K562 (cell line): ENCODE results near the gene RBKS. TPM values are rescaled to one million over a fixed set of nuclear protein-coding genes. Genes with fewer than 3 reads are reported as not detected.
A peak's percentile ranks its signal among the peaks of the same experiment; 100 is the strongest.

Experiments
- BMI1 ChIP-seq: fragments of 150-350 bp; IDR thresholded peaks from 2 replicates; pipeline ENCODE4 v1.6.1; 2014; ENCODE audit warnings: low read length
- E2F3 ChIP-seq: fragments of 250-450 bp; sonication (Bioruptor Pico); IDR thresholded peaks from 2 replicates; pipeline ENCODE4 v1.4.0; 2020; ENCODE audit warnings: mild to moderate bottlenecking
- FOS ChIP-seq: IDR thresholded peaks from 3 replicates; pipeline ENCODE4 v1.6.1; 2011; ENCODE audit not compliant: insufficient read length; ENCODE audit errors: extremely low read depth
- FOXM1 ChIP-seq, 2 experiments: fragments of 450-650 bp in 1 of 2; sonication (generic) in 1 of 2; formaldehyde crosslinking in 1 of 2; IDR thresholded peaks; 2 replicates each; pipeline versions ENCODE4 v1.6.1 to v1.9.0; 2017 to 2022; ENCODE audit warnings: low read depth in 2 of 2, mild to moderate bottlenecking in 2 of 2, missing genetic modification reagents in 1 of 2, moderate library complexity in 1 of 2
- HDAC6 ChIP-seq: IDR thresholded peaks from 2 replicates; pipeline ENCODE4 v1.6.1; 2012; ENCODE audit warnings: low read depth, mild to moderate bottlenecking, control low read depth, inconsistent platforms, low read length, moderate library complexity
- POLR3G ChIP-seq: IDR thresholded peaks from 2 replicates; pipeline ENCODE4 v1.6.1; 2011; ENCODE audit not compliant: insufficient read length, insufficient replicate concordance; ENCODE audit errors: extremely low read depth
- RAD51 ChIP-seq: fragments of 450-650 bp; IDR thresholded peaks from 2 replicates; pipeline ENCODE4 v1.7.1; 2016; ENCODE audit warnings: low read depth, mild to moderate bottlenecking, borderline replicate concordance
- TCF3 ChIP-seq: sonication (generic); formaldehyde crosslinking; IDR thresholded peaks from 2 replicates; pipeline ENCODE4 v1.4.0; 2020; ENCODE audit warnings: mild to moderate bottlenecking, missing genetic modification reagents
- THRAP3 ChIP-seq: fragments of 450-650 bp; IDR thresholded peaks from 2 replicates; pipeline ENCODE4 v1.6.1; 2016; ENCODE audit warnings: mild to moderate bottlenecking, inconsistent platforms, borderline replicate concordance
- TSC22D4 ChIP-seq: fragments of 450-650 bp; IDR thresholded peaks from 2 replicates; pipeline ENCODE4 v1.6.1; 2016; ENCODE audit warnings: missing genetic modification characterization, missing biosample characterization, control low read depth
- ZFP36 ChIP-seq: fragments of 150-350 bp; IDR thresholded peaks from 2 replicates; pipeline ENCODE4 v1.6.1; 2018; ENCODE audit warnings: low read length, low read depth; ENCODE audit not compliant: partially characterized antibody
- ZNF24 ChIP-seq: fragments of 450-650 bp; IDR thresholded peaks from 2 replicates; pipeline ENCODE4 v1.6.1; 2016
- ZNF395 ChIP-seq: fragments of 200-800 bp; sonication (Bioruptor generic); IDR thresholded peaks from 2 replicates; pipeline ENCODE4 v1.6.1; 2017; ENCODE audit warnings: missing genetic modification characterization, missing compliant biosample characterization
- ZNF668 ChIP-seq: fragments of 250-450 bp; sonication (Bioruptor Pico); IDR thresholded peaks from 2 replicates; pipeline ENCODE4 v1.8.0; 2022; ENCODE audit warnings: mild to moderate bottlenecking, inconsistent platforms
- polyA plus RNA-seq, 8 experiments: library from polyadenylated mRNA; depleted of rRNA in 4 of 8; stranded (reverse) in 5 of 8; unstranded in 3 of 8; fragments of >200 nt; fragmentation: Nextera tagmentation in 2 of 8; fragmentation: Illumina TruSeq in 1 of 8; extraction: Ambion mirVana in 2 of 8; extraction: Trizol in 1 of 8; gene quantifications; 2 replicates each; pipeline versions ENCODE4 v1.2.1 to v1.2.3, GENCODE V29; 2011 to 2014; ENCODE audit warnings: inconsistent platforms in 1 of 8, missing spikeins in 1 of 8
- total RNA-seq, 7 experiments: library from RNA; depleted of rRNA in 6 of 7; stranded (reverse); fragments of >200 nt in 6 of 7; fragmentation: Illumina TruSeq in 2 of 7; extraction: Trizol in 2 of 7; gene quantifications; 2 replicates each; pipeline versions ENCODE4 v1.2.1 to v1.2.3, GENCODE V29; 2011 to 2021; ENCODE audit warnings: low replicate concordance in 1 of 7
- TF ChIP-seq, protein P1 (sequence below): fragments of 450-650 bp; conservative IDR thresholded peaks from 2 replicates; pipeline ENCODE4 v1.6.1; 2016; ENCODE audit warnings: missing genetic modification characterization, low read depth, mild to moderate bottlenecking, control low read depth, missing compliant biosample characterization
- TF ChIP-seq, protein P2 (sequence below), 2 experiments: IDR thresholded peaks in 1 of 2; conservative IDR thresholded peaks in 1 of 2; 2 replicates each; pipeline ENCODE4 v1.6.1; 2016; ENCODE audit warnings: low read depth in 2 of 2, mild to moderate bottlenecking in 1 of 2, missing compliant biosample characterization in 1 of 2, missing genetic modification characterization in 1 of 2, moderate library complexity in 1 of 2

Gene RBKS
- total and polyA plus RNA-seq, 9 of the 15 experiments (the other 6 are each of a cell fraction or from before 2014, with no cell fraction given), result 0.06 to 0.39 (median 0.19) TPM

DNA sequence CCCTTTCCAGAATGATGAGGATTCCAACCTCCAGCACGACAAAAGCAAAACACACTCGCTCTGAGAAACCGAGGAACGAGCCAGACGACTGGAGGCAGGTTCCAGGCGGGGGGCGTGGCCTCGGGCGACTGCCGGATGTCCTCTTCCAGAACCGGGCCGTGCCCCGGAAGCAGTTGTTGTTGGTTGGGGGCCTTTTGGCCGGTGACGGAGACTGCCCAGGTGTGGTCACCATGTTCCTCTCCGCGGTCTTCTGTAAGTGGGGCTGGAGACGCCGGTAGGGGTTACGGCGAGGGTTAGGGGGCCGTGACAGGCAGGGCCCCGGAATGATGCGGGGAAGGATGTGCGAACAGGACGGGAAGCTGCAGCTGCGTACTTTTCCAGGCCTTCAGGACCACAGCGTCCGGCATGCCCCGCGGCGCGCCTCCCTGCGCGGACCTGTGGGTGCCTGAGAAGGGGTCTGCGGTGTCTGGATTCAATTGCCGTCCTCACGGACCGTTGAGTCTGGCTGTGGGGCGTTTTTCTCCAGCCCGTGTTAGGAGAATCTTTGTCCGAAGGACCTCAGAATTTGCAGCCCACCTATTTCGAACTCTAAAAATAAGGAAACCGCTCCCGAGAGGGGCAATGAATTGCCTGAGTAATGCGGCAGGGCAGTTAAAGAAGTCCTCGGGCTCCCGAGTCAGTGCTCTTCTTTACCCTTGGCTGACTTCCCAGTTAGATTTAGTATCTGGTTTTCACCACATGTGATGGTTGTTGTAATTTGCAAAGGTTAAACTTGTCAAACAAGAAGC lies 118.4 kb downstream of the RBKS start, which contains the start of gene MRPL33 (continued):
- TF ChIP-seq, protein P1, sequence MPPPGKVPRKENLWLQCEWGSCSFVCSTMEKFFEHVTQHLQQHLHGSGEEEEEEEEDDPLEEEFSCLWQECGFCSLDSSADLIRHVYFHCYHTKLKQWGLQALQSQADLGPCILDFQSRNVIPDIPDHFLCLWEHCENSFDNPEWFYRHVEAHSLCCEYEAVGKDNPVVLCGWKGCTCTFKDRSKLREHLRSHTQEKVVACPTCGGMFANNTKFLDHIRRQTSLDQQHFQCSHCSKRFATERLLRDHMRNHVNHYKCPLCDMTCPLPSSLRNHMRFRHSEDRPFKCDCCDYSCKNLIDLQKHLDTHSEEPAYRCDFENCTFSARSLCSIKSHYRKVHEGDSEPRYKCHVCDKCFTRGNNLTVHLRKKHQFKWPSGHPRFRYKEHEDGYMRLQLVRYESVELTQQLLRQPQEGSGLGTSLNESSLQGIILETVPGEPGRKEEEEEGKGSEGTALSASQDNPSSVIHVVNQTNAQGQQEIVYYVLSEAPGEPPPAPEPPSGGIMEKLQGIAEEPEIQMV (tag), result peak; percentile 72
- TF ChIP-seq ZNF24, result no peak
- no peak for TF ChIP-seq ZFP36
- no peak for TF ChIP-seq TSC22D4 (tag)
- no peak for TF ChIP-seq HDAC6
- no peak for TF ChIP-seq ZNF668
- TF ChIP-seq BMI1, result no peak
- no peak for TF ChIP-seq FOXM1 (IDR thresholded peaks at IDR 0.05; ENCODE audit: low read depth)
- TF ChIP-seq FOXM1 (CRISPR knock-in tag; IDR thresholded peaks at IDR 0.05; ENCODE audit: low read depth), result no peak
- peak; percentile 73; the same call in 1 of the 2 replicates for TF ChIP-seq E2F3 (CRISPR knock-in tag)
- no peak for TF ChIP-seq TCF3 (CRISPR knock-in tag)
- TF ChIP-seq POLR3G, result no peak
- no peak for TF ChIP-seq RAD51
- no peak for TF ChIP-seq FOS
- TF ChIP-seq ZNF395 (CRISPR knock-in tag), result peak; percentile 61; the same call in 1 of the 2 replicates
- no peak for TF ChIP-seq THRAP3
- TF ChIP-seq, protein P2, sequence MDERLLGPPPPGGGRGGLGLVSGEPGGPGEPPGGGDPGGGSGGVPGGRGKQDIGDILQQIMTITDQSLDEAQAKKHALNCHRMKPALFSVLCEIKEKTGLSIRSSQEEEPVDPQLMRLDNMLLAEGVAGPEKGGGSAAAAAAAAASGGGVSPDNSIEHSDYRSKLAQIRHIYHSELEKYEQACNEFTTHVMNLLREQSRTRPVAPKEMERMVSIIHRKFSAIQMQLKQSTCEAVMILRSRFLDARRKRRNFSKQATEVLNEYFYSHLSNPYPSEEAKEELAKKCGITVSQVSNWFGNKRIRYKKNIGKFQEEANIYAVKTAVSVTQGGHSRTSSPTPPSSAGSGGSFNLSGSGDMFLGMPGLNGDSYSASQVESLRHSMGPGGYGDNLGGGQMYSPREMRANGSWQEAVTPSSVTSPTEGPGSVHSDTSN (CRISPR knock-in tag; IDR thresholded peaks at IDR 0.05; ENCODE audit: low read depth), result no peak
- TF ChIP-seq, protein P2 (tag; conservative IDR thresholded peaks at IDR 0.05; ENCODE audit: low read depth), result no peak
